GM19239 (cell line): Measurements from ENCODE around the gene ETAA1.

ENCODE experiments used
- DNase-seq: peaks from one replicate; pipeline ENCODE4 v3.0.0; 2011; ENCODE audit warnings: low spot score; ENCODE audit not compliant: insufficient read length
- FAIRE-seq: peaks from 2 replicates; lab custom pipeline; 2011; peaks lifted over from hg19 to GRCh38; lab: Jason Lieb, UNC

ETAA1 gene

DNA sequence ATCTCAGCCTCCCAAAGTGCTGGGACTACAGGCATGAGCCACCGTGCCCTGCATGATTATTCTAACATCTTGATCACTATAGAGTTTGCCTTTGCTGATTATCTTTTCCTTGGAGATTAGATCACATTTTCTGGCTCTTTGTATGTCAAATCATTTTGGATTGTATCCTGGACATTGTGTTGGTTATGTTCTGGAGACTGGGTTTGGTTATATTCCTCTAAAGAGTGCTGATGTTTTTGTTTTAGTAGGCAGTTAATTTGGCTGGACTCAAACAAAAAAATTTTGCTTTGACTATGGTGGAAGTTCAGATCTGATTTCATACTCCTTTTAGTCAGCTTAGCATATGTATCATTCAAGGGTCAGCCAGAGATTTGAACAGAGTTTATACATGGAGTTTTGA is 26.4 kb downstream of the ETAA1 start:
- no peak for FAIRE-seq
- DNase-seq = no peak

DNA sequence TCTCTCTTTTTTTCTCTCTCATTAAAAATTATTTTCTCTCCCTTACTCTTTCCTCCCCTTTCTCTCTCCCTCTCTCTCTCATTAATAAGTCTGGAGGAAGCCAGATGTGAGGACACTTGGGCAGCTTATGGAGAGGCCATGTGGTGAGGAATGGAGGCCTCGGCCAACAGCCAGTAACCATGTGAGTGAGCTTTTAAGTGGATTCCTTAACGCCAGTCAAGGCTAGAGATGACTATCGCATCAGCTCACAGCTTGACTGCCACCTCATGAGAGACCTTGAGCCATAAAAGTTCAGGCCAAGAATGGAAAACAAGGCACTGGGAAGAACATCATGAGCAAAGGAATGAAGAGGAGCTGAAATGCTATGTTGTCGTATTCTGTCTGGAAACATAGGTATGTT is 39.1 kb downstream of the ETAA1 start:
- FAIRE-seq = no peak

DNA sequence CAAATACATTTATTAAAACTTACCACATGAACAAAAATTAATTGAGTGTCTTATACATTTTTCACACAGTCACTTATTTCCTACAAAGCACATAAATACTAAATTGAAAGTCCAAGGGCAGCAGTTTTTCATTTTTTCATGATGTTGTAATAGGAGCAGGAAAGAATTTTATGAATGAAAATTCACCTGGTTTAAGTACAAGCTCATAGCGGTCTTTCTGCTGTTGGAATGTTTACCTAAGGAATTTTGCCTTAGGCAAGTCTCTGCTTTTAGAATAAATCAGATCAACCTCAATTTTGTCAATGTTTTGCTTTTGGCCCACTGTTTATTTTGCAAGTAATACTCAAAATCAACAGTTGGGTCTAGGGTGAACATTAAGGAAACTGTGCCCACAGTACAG is 40.0 kb downstream of the ETAA1 start:
- DNase-seq (no peak), FAIRE-seq (no peak)

More for the DNA sequence above, 39.1 kb downstream of the ETAA1 start:
- DNase-seq = no peak

DNA sequence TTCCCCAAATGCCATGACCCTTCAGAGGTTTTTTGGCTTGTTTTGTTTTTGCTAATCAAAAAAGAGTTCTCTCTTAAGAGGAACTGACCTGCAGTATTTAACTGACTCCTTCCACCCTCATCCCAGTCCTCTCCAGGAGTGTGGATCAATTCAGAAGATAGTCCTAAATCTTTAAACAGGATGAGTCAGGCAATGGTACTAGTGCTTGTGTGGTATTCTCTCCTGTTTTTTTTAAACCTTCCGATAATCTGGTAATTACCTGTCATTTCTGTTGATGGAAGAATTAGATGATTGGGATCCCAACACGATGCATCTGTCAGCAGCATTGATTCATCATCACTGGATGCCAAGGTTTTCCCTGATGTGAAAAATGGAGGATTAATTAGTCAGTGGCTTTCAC is 41.2 kb downstream of the ETAA1 start:
- no peak for DNase-seq
- FAIRE-seq = no peak

- FAIRE-seq (no peak), DNase-seq (no peak)
These were observed 48.6 kb downstream of the ETAA1 start for GRCh38 chr2:67445652-67446268.

DNA sequence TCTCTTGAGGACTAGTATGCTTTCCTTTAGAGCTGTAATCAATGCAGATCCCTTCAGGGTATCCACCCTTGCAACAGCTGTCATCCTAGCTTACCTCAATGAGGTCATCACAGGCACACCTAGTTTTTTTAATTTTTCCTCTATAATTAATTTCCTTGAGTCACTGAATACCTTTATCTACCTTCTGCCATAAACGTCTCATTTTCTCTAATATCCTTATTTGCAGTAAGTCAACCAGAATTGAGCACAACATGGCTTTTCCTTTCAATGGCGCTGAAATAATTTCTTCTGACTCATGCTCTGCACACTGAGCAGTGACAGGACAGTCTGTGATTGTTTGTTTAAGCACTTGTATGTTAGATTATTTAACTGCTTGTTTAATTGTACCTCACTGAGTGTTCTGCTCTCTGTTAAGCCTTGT is 49.4 kb downstream of the ETAA1 start:
- no peak for DNase-seq
- no peak for FAIRE-seq

- DNase-seq (no peak), FAIRE-seq (no peak)
These were observed 51.5 kb downstream of the ETAA1 start for GRCh38 chr2:67448648-67449047.

GRCh38 chr2:67451086-67451832 is 54.1 kb downstream of the ETAA1 start:
- DNase-seq (no peak), FAIRE-seq (no peak)

GRCh38 chr2:67453310-67453709 is 56.2 kb downstream of the ETAA1 start:
- FAIRE-seq = no peak

GRCh38 chr2:67455219-67456142 is 58.3 kb downstream of the ETAA1 start:
- DNase-seq = no peak
- FAIRE-seq = no peak

More at GRCh38 chr2:67453310-67453709, 56.2 kb downstream of the ETAA1 start:
- DNase-seq = no peak

GRCh38 chr2:67456428-67456827 is 59.3 kb downstream of the ETAA1 start:
- DNase-seq (no peak), FAIRE-seq (no peak)

- FAIRE-seq (no peak), DNase-seq (no peak)
These were observed 60.6 kb downstream of the ETAA1 start for GRCh38 chr2:67457699-67458098.

- DNase-seq (no peak), FAIRE-seq (no peak)
These were observed 62.6 kb downstream of the ETAA1 start for GRCh38 chr2:67459761-67460160.
